IPS DF 6.9 (cell line): ENCODE data around the gene ANKS1B.
"Not testable (repeated sequence)": the region's sequence is repeated elsewhere in the genome, so short reads cannot be mapped to it uniquely, and the experiment has no call there.

Experiments used
- DNase-seq: peaks from one replicate; pipeline ENCODE4 v3.0.0-alpha.2; 2013; ENCODE audit warnings: low read depth, low spot score
- H3K27ac ChIP-seq: one replicate; pipeline ENCODE4 v1.5.1; 2013; ENCODE audit warnings: low read length, control low read depth
- H3K27me3 ChIP-seq: 2 replicates; pipeline ENCODE4 v1.6.1; 2013; ENCODE audit warnings: mild to moderate bottlenecking, low read length; ENCODE audit not compliant: control insufficient read depth, insufficient read depth
- H3K36me3 ChIP-seq: 2 replicates; pipeline ENCODE4 v1.6.1; 2013; ENCODE audit warnings: low read length; ENCODE audit not compliant: control insufficient read depth, insufficient read depth
- H3K4me1 ChIP-seq: 2 replicates; pipeline ENCODE4 v1.6.1; 2013; ENCODE audit warnings: low read length; ENCODE audit not compliant: control insufficient read depth, insufficient read depth
- H3K4me3 ChIP-seq: 2 replicates; pipeline ENCODE4 v1.5.1; 2013; ENCODE audit warnings: mild to moderate bottlenecking, low read length
- H3K9me3 ChIP-seq: 2 replicates; pipeline ENCODE4 v1.6.1; 2013; ENCODE audit warnings: low read length, inconsistent platforms; ENCODE audit not compliant: control insufficient read depth, insufficient read depth
- WGBS: extraction: QIAGEN DNeasy Blood & Tissue Kit; methylation state at CpG from one replicate; pipeline ENCODE4 v1.1.7; 2013; ENCODE audit warnings: mixed read lengths, missing lambda C conversion rate; ENCODE audit not compliant: insufficient read length, insufficient coverage; 5-methylcytosine and 5-hydroxymethylcytosine counted together

The ANKS1B gene

GRCh38 chr12:99809909-99810308 lies 174.8 kb downstream of the ANKS1B start:
- no CpG with 5 or more reads among the region's 8 CpGs for WGBS
- DNase-seq: no peak
- H3K4me1 ChIP-seq: no peaks in the 10 kb centered on the region
- no peaks in the 10 kb centered on the region for H3K9me3 ChIP-seq
- no peaks in the 10 kb centered on the region for H3K36me3 ChIP-seq
- H3K27ac ChIP-seq: no peak overlapping the region
- H3K4me3 ChIP-seq: no peak overlapping the region
- no peaks in the 10 kb centered on the region for H3K27me3 ChIP-seq

GRCh38 chr12:99806304-99806703 lies 178.4 kb downstream of the ANKS1B start:
- no peak for DNase-seq
- no peak overlapping the region for H3K4me3 ChIP-seq
- H3K27ac ChIP-seq: no peak overlapping the region
- H3K36me3 ChIP-seq: no peaks in the 10 kb centered on the region
- H3K27me3 ChIP-seq: no peaks in the 10 kb centered on the region
- no peaks in the 10 kb centered on the region for H3K4me1 ChIP-seq
- H3K9me3 ChIP-seq: no peaks in the 10 kb centered on the region
- no CpG with 5 or more reads among the region's 9 CpGs for WGBS

- Histone ChIP-seq H3K27me3 (no peaks in the 10 kb centered on the region), H3K9me3 (no peaks in the 10 kb centered on the region), H3K4me3 (no peak overlapping the region), H3K27ac (no peak overlapping the region), H3K36me3 (no peaks in the 10 kb centered on the region), H3K4me1 (no peaks in the 10 kb centered on the region)
- DNase-seq: no peak
These were observed 180.0 kb downstream of the ANKS1B start for GRCh38 chr12:99804715-99805114.

DNA sequence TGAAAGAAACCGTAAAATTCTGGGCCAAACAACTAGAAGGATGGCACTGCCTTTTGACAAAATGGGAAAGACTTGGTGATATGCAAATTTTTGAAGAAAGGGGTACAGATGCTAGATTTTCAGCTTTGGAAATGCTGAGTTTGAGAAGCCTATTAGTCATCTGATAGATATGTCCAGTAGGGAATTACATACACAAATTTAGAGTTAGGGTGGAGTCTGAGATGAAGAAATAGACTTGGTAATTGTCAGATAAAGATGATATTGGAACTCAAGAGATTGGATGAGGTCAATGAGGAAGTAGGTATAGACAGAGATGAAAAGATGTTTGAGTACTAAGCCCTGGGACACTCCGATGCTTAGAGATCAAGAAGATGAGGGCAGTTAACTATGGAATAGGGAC lies 184.1 kb downstream of the ANKS1B start:
- H3K27me3 ChIP-seq: no peaks in the 10 kb centered on the region
- no peaks in the 10 kb centered on the region for H3K9me3 ChIP-seq
- no peaks in the 10 kb centered on the region for H3K4me1 ChIP-seq
- no peak overlapping the region for H3K27ac ChIP-seq
- WGBS: no CpG with 5 or more reads among the region's 2 CpGs
- DNase-seq: no peak
- H3K36me3 ChIP-seq: no peaks in the 10 kb centered on the region
- H3K4me3 ChIP-seq: no peak overlapping the region

GRCh38 chr12:99797931-99798330 lies 186.8 kb downstream of the ANKS1B start:
- H3K4me3 ChIP-seq, H3K9me3 ChIP-seq, H3K27ac ChIP-seq, DNase-seq, H3K27me3 ChIP-seq, H3K36me3 ChIP-seq, H3K4me1 ChIP-seq: not testable (repeated sequence)
- no CpG with 5 or more reads among the region's 4 CpGs for WGBS

DNA sequence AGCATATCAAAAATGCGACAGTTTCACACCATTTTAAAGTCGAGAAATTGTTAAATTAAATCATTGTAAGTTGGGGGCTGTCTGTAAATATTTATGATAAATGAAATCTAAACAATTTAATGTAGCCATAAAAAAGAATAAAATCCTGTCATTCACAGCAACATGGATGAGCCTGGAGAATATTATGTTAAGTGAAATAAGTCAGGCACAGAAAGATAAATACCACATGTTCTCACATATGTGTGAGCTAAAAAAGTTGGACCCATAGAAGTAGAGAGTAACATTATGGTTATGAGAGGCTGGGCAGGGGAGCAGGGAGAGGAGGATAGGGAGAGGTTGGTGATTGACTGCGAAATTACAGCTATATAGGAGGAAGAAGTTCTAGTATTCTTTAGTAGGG lies 201.3 kb downstream of the ANKS1B start:
- Histone ChIP-seq H3K9me3 (no peaks in the 10 kb centered on the region), H3K4me3 (no peak overlapping the region), H3K27ac (no peak overlapping the region), H3K4me1 (no peaks in the 10 kb centered on the region), H3K36me3 (no peaks in the 10 kb centered on the region), H3K27me3 (no peaks in the 10 kb centered on the region)
- no CpG with 5 or more reads among the region's 3 CpGs for WGBS
- no peak for DNase-seq

DNA sequence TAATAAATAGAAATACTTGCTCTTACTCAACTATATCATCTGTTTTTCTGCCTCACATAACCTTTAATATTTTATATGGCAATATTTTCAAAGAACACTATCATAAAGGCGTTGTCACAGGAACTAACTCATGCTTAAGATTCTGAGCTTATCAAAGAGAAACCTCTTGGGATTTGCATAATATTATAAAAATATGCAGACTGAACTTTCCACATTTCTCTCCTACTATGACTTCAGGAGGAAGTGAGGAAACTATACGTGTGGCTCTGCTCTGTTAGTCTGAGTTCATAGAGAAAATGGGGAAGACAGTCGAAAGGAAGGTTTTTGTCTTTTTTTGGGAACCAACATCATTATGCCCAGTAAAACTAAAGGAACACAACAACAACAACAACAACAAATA lies 212.5 kb downstream of the ANKS1B start:
- DNase-seq: no peak
- Histone ChIP-seq H3K36me3 (no peaks in the 10 kb centered on the region), H3K9me3 (no peaks in the 10 kb centered on the region), H3K27me3 (no peaks in the 10 kb centered on the region), H3K27ac (no peak overlapping the region), H3K4me1 (no peaks in the 10 kb centered on the region), H3K4me3 (no peak overlapping the region)
- no CpG with 5 or more reads among the region's 3 CpGs for WGBS

DNA sequence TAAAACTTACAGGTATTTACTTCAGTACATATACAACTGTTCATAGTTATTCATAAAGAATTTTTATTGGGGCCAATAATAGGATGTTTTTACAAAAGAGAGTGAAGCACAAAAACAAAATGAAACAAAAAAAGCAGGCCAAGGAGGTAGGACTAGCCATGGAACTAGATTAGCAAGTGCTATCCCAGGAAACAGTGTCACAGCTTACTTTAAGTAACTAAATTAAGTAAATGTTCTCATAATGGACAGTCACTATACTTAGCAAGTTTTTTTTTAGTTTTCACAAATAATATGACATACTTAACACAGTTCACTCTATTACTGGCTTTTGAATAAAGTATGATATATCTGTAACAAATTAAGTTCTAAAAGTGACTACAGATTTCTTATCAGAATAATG lies 213.1 kb downstream of the ANKS1B start:
- Histone ChIP-seq H3K9me3 (no peaks in the 10 kb centered on the region), H3K27ac (no peak overlapping the region), H3K4me3 (no peak overlapping the region), H3K36me3 (no peaks in the 10 kb centered on the region), H3K27me3 (no peaks in the 10 kb centered on the region), H3K4me1 (no peaks in the 10 kb centered on the region)
- no peak for DNase-seq

- Histone ChIP-seq H3K4me1 (no peaks in the 10 kb centered on the region), H3K27me3 (no peaks in the 10 kb centered on the region), H3K9me3 (no peaks in the 10 kb centered on the region), H3K4me3 (no peak overlapping the region), H3K36me3 (no peaks in the 10 kb centered on the region), H3K27ac (no peak overlapping the region)
- DNase-seq: no peak
- WGBS: no CpG with 5 or more reads among the region's 1 CpG
These were observed 215.2 kb downstream of the ANKS1B start for GRCh38 chr12:99769396-99769980.

GRCh38 chr12:99768758-99769157 lies 216.0 kb downstream of the ANKS1B start:
- H3K27me3 ChIP-seq: no peaks in the 10 kb centered on the region
- no peak overlapping the region for H3K27ac ChIP-seq
- WGBS: no CpG with 5 or more reads among the region's 7 CpGs
- no peak for DNase-seq
- no peaks in the 10 kb centered on the region for H3K9me3 ChIP-seq
- no peaks in the 10 kb centered on the region for H3K4me1 ChIP-seq
- H3K4me3 ChIP-seq: no peak overlapping the region
- no peaks in the 10 kb centered on the region for H3K36me3 ChIP-seq

- no peak for DNase-seq
- no peaks in the 10 kb centered on the region for H3K4me1 ChIP-seq
- no CpG with 5 or more reads among the region's 1 CpG for WGBS
- H3K36me3 ChIP-seq: no peaks in the 10 kb centered on the region
- H3K9me3 ChIP-seq: no peaks in the 10 kb centered on the region
- H3K27me3 ChIP-seq: no peaks in the 10 kb centered on the region
- no peak overlapping the region for H3K27ac ChIP-seq
- H3K4me3 ChIP-seq: no peak overlapping the region
These were observed 216.9 kb downstream of the ANKS1B start for GRCh38 chr12:99767809-99768208.
